Measurements from ENCODE around the gene ZNF485.

GRCh38 chr10:43573250-43574000 is 32.8 kb upstream of the ZNF485 start:
- TF ChIP-seq CTCF (IDR thresholded peaks at IDR 0.05) (no peak), POLR2A (IDR thresholded peaks at IDR 0.05) (no peak)

Data from prostate gland (tissue), 2 donors.